Sciatic nerve (tissue), 2 donors: Measurements from ENCODE around the gene SET. TPM values are rescaled to one million over a fixed set of nuclear protein-coding genes. Genes with fewer than 3 reads are reported as not detected.
A peak's percentile ranks its signal among the peaks of the same experiment; 100 is the strongest.
"Not testable (repeated sequence)": the region's sequence is repeated elsewhere in the genome, so short reads cannot be mapped to it uniquely, and the experiment has no call there.

Experiments
- ATAC-seq: fragments of 200-7000 bp; cut with Tn5 transposase; one replicate; pipeline ENCODE4 v1.9.1; 2020; ENCODE audit warnings: mild to moderate bottlenecking, moderate library complexity
- DNase-seq: peaks from one replicate; pipeline ENCODE4 v3.0.0-alpha.2; 2020; ENCODE audit warnings: low spot score
- intact Hi-C: fragments of 100-400 bp; cut with DNase I; formaldehyde crosslinking; loops from one replicate; pipeline ENCODE4 v1.14.2; 2022
- total RNA-seq: library from RNA; stranded (reverse); fragmentation: NEBNext Ultra II Directional; extraction: Animal tissue kit (Norgen Biotek cat#: 25700); gene quantifications from one replicate; pipeline ENCODE4 v1.2.1, GENCODE V29; 2021
- donor health status: DM: no; HTN: no; CAD: no.
- donor health status: DM: no; HTN: no; CAD: no.

SET gene
- total RNA-seq, 1 donor from 2014 or later: 222 TPM

- ATAC-seq (peak; percentile 75), DNase-seq (peak; percentile 85)
- intact Hi-C loops: no loop called here
These were observed 4.5 kb upstream of the SET start for GRCh38 chr9:128684325-128685199.

- intact Hi-C loops: no loop called here
- ATAC-seq: no peak
- no peak for DNase-seq
These were observed 3.2 kb upstream of the SET start for GRCh38 chr9:128685636-128686489.

GRCh38 chr9:128687453-128687852 is 1.6 kb upstream of the SET start:
- intact Hi-C loops: no loop called here
- ATAC-seq: no peak
- no peak for DNase-seq

GRCh38 chr9:128689293-128689774 is 312 bp downstream of the SET start:
- ATAC-seq (no peak), DNase-seq (peak; percentile 79)

GRCh38 chr9:128689820-128690683 is 1.0 kb downstream of the SET start:
- no peak for DNase-seq
- intact Hi-C loops: no loop called here
- ATAC-seq: no peak

More at GRCh38 chr9:128689293-128689774, 312 bp downstream of the SET start:
- intact Hi-C loops: no loop called here

GRCh38 chr9:128690684-128691034 is 1.6 kb downstream of the SET start:
- intact Hi-C loops: no loop called here
- ATAC-seq (no peak), DNase-seq (no peak)

- DNase-seq, ATAC-seq, intact Hi-C loops: not testable (repeated sequence)
These were observed 4.7 kb downstream of the SET start for GRCh38 chr9:128693738-128694137.

GRCh38 chr9:128694344-128694743 is 5.3 kb downstream of the SET start:
- DNase-seq (no peak), ATAC-seq (no peak)
- intact Hi-C loops: no loop called here

GRCh38 chr9:128696923-128697707 is 8.1 kb downstream of the SET start:
- DNase-seq (no peak), ATAC-seq (no peak)
- intact Hi-C loops: no loop called here

- DNase-seq, intact Hi-C loops, ATAC-seq: not testable (repeated sequence)
These were observed 10.2 kb downstream of the SET start for GRCh38 chr9:128699096-128699795.

- DNase-seq: no peak
- intact Hi-C loops: no loop called here
These were observed 12.3 kb downstream of the SET start for GRCh38 chr9:128701227-128701854.

GRCh38 chr9:128702445-128702948 is 13.5 kb downstream of the SET start, which contains the start of gene PKN3:
PKN3 (plus strand) TSS chr9:128702503; CDS start chr9:128702916, 413 bp downstream.
- intact Hi-C loops: no loop called here
- peak; percentile 87 for ATAC-seq
- peak; percentile 93 for DNase-seq

More at GRCh38 chr9:128701227-128701854, 12.3 kb downstream of the SET start:
- no peak for ATAC-seq

GRCh38 chr9:128702949-128703615 is 14.1 kb downstream of the SET start:
- DNase-seq (no peak), ATAC-seq (peak; percentile 33)

GRCh38 chr9:128703616-128704355 is 14.8 kb downstream of the SET start:
- ATAC-seq (peak; percentile 9), DNase-seq (no peak)
- intact Hi-C loops: no loop called here

More at GRCh38 chr9:128702949-128703615, 14.1 kb downstream of the SET start:
- intact Hi-C loops: no loop called here

GRCh38 chr9:128704356-128704670 is 15.3 kb downstream of the SET start:
- no peak for ATAC-seq
- intact Hi-C loops: no loop called here
- DNase-seq: no peak
